HEK293 (cell line): ENCODE results near the gene NT5C1B.

Source experiments
- CTCF ChIP-seq: fragments of 450-650 bp; formaldehyde crosslinking; IDR thresholded peaks from 2 replicates; pipeline ENCODE4 v1.5.1; 2016; ENCODE audit warnings: missing biosample characterization, missing genetic modification characterization
- GLI2 ChIP-seq: fragments of 450-650 bp; formaldehyde crosslinking; IDR thresholded peaks from 2 replicates; pipeline ENCODE4; 2017; ENCODE audit warnings: missing biosample characterization, missing genetic modification characterization, low read depth, borderline replicate concordance
- KLF10 ChIP-seq: fragments of 450-650 bp; IDR thresholded peaks from 2 replicates; pipeline ENCODE4 v1.5.1; 2018; ENCODE audit warnings: missing biosample characterization, mild to moderate bottlenecking, missing genetic modification characterization
- OVOL3 ChIP-seq: fragments of 450-650 bp; formaldehyde crosslinking; IDR thresholded peaks from 2 replicates; pipeline ENCODE4 v1.5.1; 2016; ENCODE audit warnings: missing biosample characterization, missing genetic modification characterization
- RBAK ChIP-seq: fragments of 450-650 bp; formaldehyde crosslinking; IDR thresholded peaks from 2 replicates; pipeline ENCODE4 v1.5.1; 2016; ENCODE audit warnings: missing biosample characterization, missing genetic modification characterization
- ZBTB7A ChIP-seq: fragments of 450-650 bp; formaldehyde crosslinking; IDR thresholded peaks from 2 replicates; pipeline ENCODE4 v1.5.1; 2016; ENCODE audit warnings: low read depth, missing biosample characterization, missing genetic modification characterization
- ZBTB8A ChIP-seq: fragments of 450-650 bp; formaldehyde crosslinking; IDR thresholded peaks from 2 replicates; pipeline ENCODE4 v1.5.1; 2016; ENCODE audit warnings: missing biosample characterization, missing genetic modification characterization
- ZNF354C ChIP-seq: fragments of 450-650 bp; formaldehyde crosslinking; IDR thresholded peaks from 2 replicates; pipeline ENCODE4 v1.5.1; 2016; ENCODE audit warnings: missing biosample characterization, missing genetic modification characterization, low read depth, borderline replicate concordance
- ZNF423 ChIP-seq: fragments of 450-650 bp; formaldehyde crosslinking; IDR thresholded peaks from 2 replicates; pipeline ENCODE4 v1.5.1; 2016; ENCODE audit warnings: missing biosample characterization, missing genetic modification characterization
- ZNF580 ChIP-seq: fragments of 450-650 bp; formaldehyde crosslinking; IDR thresholded peaks from 2 replicates; pipeline ENCODE4 v1.5.1; 2016; ENCODE audit warnings: missing biosample characterization, missing genetic modification characterization
- ZNF610 ChIP-seq: fragments of 450-650 bp; formaldehyde crosslinking; IDR thresholded peaks from 2 replicates; pipeline ENCODE4 v1.5.1; 2016; ENCODE audit warnings: missing biosample characterization, missing genetic modification characterization, borderline replicate concordance
- ZNF768 ChIP-seq: fragments of 450-650 bp; formaldehyde crosslinking; IDR thresholded peaks from 2 replicates; pipeline ENCODE4 v1.5.1; 2018; ENCODE audit warnings: missing biosample characterization, mild to moderate bottlenecking, missing genetic modification characterization
- ZNF837 ChIP-seq: fragments of 450-650 bp; formaldehyde crosslinking; IDR thresholded peaks from 2 replicates; pipeline ENCODE4 v1.5.1; 2016; ENCODE audit warnings: missing biosample characterization, missing genetic modification characterization
- ZSCAN4 ChIP-seq: fragments of 450-650 bp; formaldehyde crosslinking; IDR thresholded peaks from 2 replicates; pipeline ENCODE4 v1.5.1; 2017; ENCODE audit warnings: missing biosample characterization, missing genetic modification characterization

- TF ChIP-seq ZBTB8A (tag by site-specific recombination): no peak
- no peak for TF ChIP-seq ZSCAN4
- no peak for TF ChIP-seq ZNF423 (tag by site-specific recombination)
- no peak for TF ChIP-seq CTCF
- no peak for TF ChIP-seq ZNF580 (tag by site-specific recombination)
- TF ChIP-seq KLF10 (tag by site-specific recombination): no peak
- no peak for TF ChIP-seq RBAK
- no peak for TF ChIP-seq ZNF610
- TF ChIP-seq GLI2 (tag by site-specific recombination): no peak
- TF ChIP-seq OVOL3 (tag by site-specific recombination): no peak
- TF ChIP-seq ZBTB7A (tag by site-specific recombination): no peak
- no peak for TF ChIP-seq ZNF837
- TF ChIP-seq ZNF768 (tag by site-specific recombination): no peak
- no peak for TF ChIP-seq ZNF354C (tag by site-specific recombination)
Observed at GRCh38 chr2:18611184-18611583, 21.8 kb upstream of the NT5C1B start.
